Measurements from ENCODE around the gene PIM2. TPM values are rescaled to one million over a fixed set of nuclear protein-coding genes. Genes with fewer than 3 reads are reported as not detected.
A peak's percentile ranks its signal among the peaks of the same experiment; 100 is the strongest.

The PIM2 gene
- total and polyA plus RNA-seq, 9 of the 15 experiments (the other 6 are each of a cell fraction or from before 2014, with no cell fraction given) = 67.6 to 191 (median 108) TPM

- TF ChIP-seq PKNOX1 (IDR thresholded peaks at IDR 0.05) = no peak
- no peak for TF ChIP-seq ZKSCAN3 (CRISPR knock-in tag; IDR thresholded peaks at IDR 0.05)
- TF ChIP-seq MAZ (CRISPR knock-in tag; conservative IDR thresholded peaks at IDR 0.05 in 1 of 2, IDR thresholded peaks at IDR 0.05 in 1 of 2) = peak in 1 of 2 experiments; percentile 51; a peak in 1 of 4 replicates
- no peak for TF ChIP-seq ZNF3 (CRISPR knock-in tag; IDR thresholded peaks at IDR 0.05)
- TF ChIP-seq ZC3H4 (CRISPR knock-in tag; IDR thresholded peaks at IDR 0.05; ENCODE audit: borderline replicate concordance) = no peak
- no peak for TF ChIP-seq ZNF655 (CRISPR knock-in tag; IDR thresholded peaks at IDR 0.05)
- no peak for TF ChIP-seq TCF15 (CRISPR knock-in tag; IDR thresholded peaks at IDR 0.05)
- TF ChIP-seq SREBF1 (IDR thresholded peaks at IDR 0.05; ENCODE audit: borderline replicate concordance, low read depth, low read length) = no peak
- no peak for TF ChIP-seq ZNF668 (CRISPR knock-in tag; IDR thresholded peaks at IDR 0.05)
- TF ChIP-seq ZBTB8A (IDR thresholded peaks at IDR 0.05; ENCODE audit: partially characterized antibody) = no peak
- TF ChIP-seq TEAD2 (tag; IDR thresholded peaks at IDR 0.05) = no peak
- no peak for TF ChIP-seq SMARCB1 (IDR thresholded peaks at IDR 0.05; ENCODE audit: insufficient read length, low read depth)
- no peak for TF ChIP-seq EP400 (IDR thresholded peaks at IDR 0.05)
- no peak for TF ChIP-seq CBX5 (IDR thresholded peaks at IDR 0.05; ENCODE audit: borderline replicate concordance, low read depth)
- no peak for TF ChIP-seq BRF2 (IDR thresholded peaks at IDR 0.05; ENCODE audit: borderline replicate concordance, insufficient read depth, insufficient read length)
- no peak for TF ChIP-seq ZNF124 (CRISPR knock-in tag; IDR thresholded peaks at IDR 0.05)
- no peak for TF ChIP-seq GATAD2B (IDR thresholded peaks at IDR 0.05; ENCODE audit: borderline replicate concordance)
- no peak for TF ChIP-seq PREB (CRISPR knock-in tag; IDR thresholded peaks at IDR 0.05)
- TF ChIP-seq MED1 (CRISPR knock-in tag; IDR thresholded peaks at IDR 0.05; ENCODE audit: borderline replicate concordance) = no peak
- no peak for TF ChIP-seq PHB (CRISPR knock-in tag; IDR thresholded peaks at IDR 0.05)
- TF ChIP-seq MYBL2 (IDR thresholded peaks at IDR 0.05; ENCODE audit: low read depth) = no peak
- TF ChIP-seq MYBL2 (CRISPR knock-in tag; IDR thresholded peaks at IDR 0.05; ENCODE audit: borderline replicate concordance) = no peak
- no peak for TF ChIP-seq KDM4B (IDR thresholded peaks at IDR 0.05; ENCODE audit: borderline replicate concordance in 2 of 2, low read depth in 1 of 2)
- TF ChIP-seq ZNF217 (CRISPR knock-in tag; IDR thresholded peaks at IDR 0.05) = no peak
- TF ChIP-seq GTF2A2 (tag; IDR thresholded peaks at IDR 0.05) = no peak
- TF ChIP-seq ZNF24 (IDR thresholded peaks at IDR 0.05) = no peak
Measured at GRCh38 chrX:48961585-48962091, 42.8 kb upstream of the PIM2 start (continued).

Measured in K562 (cell line).